Neuronal stem cell (in vitro differentiated cells): ENCODE results near the gene ACTL7B.
"Not testable (repeated sequence)": the region's sequence is repeated elsewhere in the genome, so short reads cannot be mapped to it uniquely, and the experiment has no call there.

Experiments
- DNase-seq: peaks from one replicate; pipeline ENCODE4 v3.0.0-alpha.2; 2013; ENCODE audit warnings: low spot score
- H2AFZ ChIP-seq: one replicate; pipeline ENCODE4 v1.6.1; 2013; ENCODE audit warnings: mild to moderate bottlenecking, low read length, inconsistent platforms
- H2AK5ac ChIP-seq: 2 replicates; pipeline ENCODE4 v1.6.1; 2013; ENCODE audit warnings: low read depth, mild to moderate bottlenecking, inconsistent platforms, low read length, moderate library complexity, mixed read lengths
- H2BK120ac ChIP-seq: 2 replicates; pipeline ENCODE4 v1.6.1; 2013; ENCODE audit warnings: low read depth, mild to moderate bottlenecking, inconsistent platforms, low read length, moderate library complexity, mixed read lengths
- H2BK12ac ChIP-seq: one replicate; pipeline ENCODE4 v1.6.1; 2013; ENCODE audit warnings: low read length, inconsistent platforms
- H2BK15ac ChIP-seq: 2 replicates; pipeline ENCODE4 v1.6.1; 2013; ENCODE audit warnings: mild to moderate bottlenecking, low read length, inconsistent platforms, mixed read lengths
- H2BK5ac ChIP-seq: one replicate; pipeline ENCODE4 v1.6.1; 2013; ENCODE audit warnings: inconsistent platforms, mild to moderate bottlenecking, low read length, moderate library complexity
- H3K14ac ChIP-seq: one replicate; pipeline ENCODE4 v1.6.1; 2013; ENCODE audit warnings: low read length, inconsistent platforms
- H3K18ac ChIP-seq: 2 replicates; pipeline ENCODE4 v1.6.1; 2013; ENCODE audit warnings: low read length, inconsistent platforms
- H3K23ac ChIP-seq: 2 replicates; pipeline ENCODE4 v1.6.1; 2013; ENCODE audit warnings: low read depth, mild to moderate bottlenecking, mixed read lengths, low read length, inconsistent platforms; ENCODE audit not compliant: poor library complexity
- H3K27ac ChIP-seq: replicated peaks from 3 replicates; pipeline ENCODE4 v1.5.1; 2013; ENCODE audit warnings: low read length, inconsistent platforms
- H3K27me3 ChIP-seq, 3 experiments: 2 replicates each; pipeline ENCODE4 v1.6.1; 2013; ENCODE audit warnings: low read length in 3 of 3, mild to moderate bottlenecking in 2 of 3, inconsistent platforms in 1 of 3, low read depth in 1 of 3, mixed read lengths in 1 of 3, moderate library complexity in 1 of 3; ENCODE audit not compliant: control insufficient read depth in 3 of 3, insufficient read depth in 3 of 3
- H3K36me3 ChIP-seq, 2 donors: replicated peaks in 1 of 2; 2 replicates each; pipeline ENCODE4 v1.6.1; 2013; ENCODE audit warnings: low read length in 2 of 2; ENCODE audit not compliant: control insufficient read depth in 2 of 2, insufficient read depth in 2 of 2
- H3K4ac ChIP-seq: 2 replicates; pipeline ENCODE4 v1.6.1; 2013; ENCODE audit warnings: inconsistent platforms, mild to moderate bottlenecking, low read length, moderate library complexity
- H3K4me1 ChIP-seq, 2 donors: 1 replicate in 1 of 2; 2 replicates in 1 of 2; pipeline ENCODE4 v1.6.1; 2013; ENCODE audit warnings: low read length in 2 of 2, low read depth in 1 of 2; ENCODE audit not compliant: control insufficient read depth in 2 of 2, insufficient read depth in 1 of 2
- H3K4me2 ChIP-seq: one replicate; pipeline ENCODE4 v1.6.1; 2013; ENCODE audit warnings: mild to moderate bottlenecking, low read length, inconsistent platforms; ENCODE audit not compliant: insufficient read depth, poor library complexity, severe bottlenecking
- H3K4me3 ChIP-seq, 2 donors: 2 replicates each; pipeline ENCODE4 v1.5.1; 2013; ENCODE audit warnings: low read length in 2 of 2, mild to moderate bottlenecking in 2 of 2, inconsistent platforms in 1 of 2, moderate library complexity in 1 of 2
- H3K79me1 ChIP-seq: one replicate; pipeline ENCODE4 v1.6.1; 2013; ENCODE audit warnings: low read depth, mild to moderate bottlenecking, inconsistent platforms, low read length, moderate library complexity
- H3K9ac ChIP-seq: one replicate; pipeline ENCODE4 v1.6.1; 2013; ENCODE audit warnings: mild to moderate bottlenecking, low read depth, low read length, inconsistent platforms; ENCODE audit not compliant: poor library complexity
- H3K9me3 ChIP-seq, 2 donors: replicated peaks in 1 of 2; 2 replicates each; pipeline versions ENCODE3 to v1.6.1; 2013; ENCODE audit warnings: low read length in 2 of 2, mild to moderate bottlenecking in 2 of 2, inconsistent platforms in 1 of 2, low read depth in 1 of 2, mixed read lengths in 1 of 2, moderate library complexity in 1 of 2; ENCODE audit not compliant: control insufficient read depth in 2 of 2, insufficient read depth in 1 of 2
- H4K8ac ChIP-seq: one replicate; pipeline ENCODE4 v1.6.1; 2013; ENCODE audit warnings: low read depth, mild to moderate bottlenecking, inconsistent platforms, low read length, moderate library complexity
- H4K91ac ChIP-seq: one replicate; pipeline ENCODE4 v1.6.1; 2013; ENCODE audit warnings: low read length, low read depth, mild to moderate bottlenecking, inconsistent platforms; ENCODE audit not compliant: poor library complexity
- WGBS, 2 donors: extraction: QIAGEN DNeasy Blood & Tissue Kit; methylation state at CpG; one replicate each; pipeline ENCODE4 v1.1.7; 2013; ENCODE audit warnings: missing lambda C conversion rate in 2 of 2, mixed read lengths in 1 of 2; ENCODE audit not compliant: insufficient read length in 2 of 2, insufficient replicate concordance in 1 of 2; ENCODE audit errors: extremely low coverage in 2 of 2; 5-methylcytosine and 5-hydroxymethylcytosine counted together

Gene ACTL7B

DNA sequence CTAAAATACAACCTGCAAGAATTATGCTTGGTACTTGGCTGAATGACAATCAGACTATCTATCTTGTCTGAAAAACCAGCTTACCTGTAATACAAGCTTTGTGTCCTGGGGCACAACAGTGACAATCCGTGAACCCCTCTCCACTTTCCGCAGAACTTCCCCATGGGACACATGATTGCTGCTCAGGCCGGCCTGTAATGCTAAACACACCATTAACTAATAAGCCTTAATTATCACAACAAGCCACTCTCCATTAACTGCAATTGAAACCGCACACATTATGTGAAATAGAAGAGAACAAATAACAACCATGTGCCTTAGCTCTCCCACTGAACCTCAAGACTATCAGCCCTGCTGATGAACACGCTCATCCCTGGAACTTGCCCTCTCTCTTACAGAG is 44.4 kb upstream of the ACTL7B start:
- DNase-seq, result no peak
- Histone ChIP-seq H3K18ac (no peak overlapping the region), H3K79me1 (no peaks in the 10 kb centered on the region), H3K4me1 (no peaks in the 10 kb centered on the region), H2BK15ac (no peak overlapping the region), H3K4me2 (no peak overlapping the region), H3K9me3 (no peaks in the 10 kb centered on the region), H3K27ac (no peak overlapping the region), H2AFZ (no peak overlapping the region), H2BK120ac (no peak overlapping the region), H2AK5ac (no peak overlapping the region), H3K27me3 (no peaks in the 10 kb centered on the region), H3K4me3 (no peak overlapping the region), H3K4ac (no peak overlapping the region), H4K91ac (no peak overlapping the region), H3K14ac (no peak overlapping the region), H3K9ac (no peak overlapping the region), H2BK5ac (no peak overlapping the region), H2BK12ac (no peak overlapping the region), H4K8ac (no peak overlapping the region), H3K36me3 (peaks cover 24 to 95% of the 10 kb centered on the region in 2 donors), H3K23ac (no peak overlapping the region)
- no CpG with 5 or more reads among the region's 5 CpGs for WGBS, 2 donors

DNA sequence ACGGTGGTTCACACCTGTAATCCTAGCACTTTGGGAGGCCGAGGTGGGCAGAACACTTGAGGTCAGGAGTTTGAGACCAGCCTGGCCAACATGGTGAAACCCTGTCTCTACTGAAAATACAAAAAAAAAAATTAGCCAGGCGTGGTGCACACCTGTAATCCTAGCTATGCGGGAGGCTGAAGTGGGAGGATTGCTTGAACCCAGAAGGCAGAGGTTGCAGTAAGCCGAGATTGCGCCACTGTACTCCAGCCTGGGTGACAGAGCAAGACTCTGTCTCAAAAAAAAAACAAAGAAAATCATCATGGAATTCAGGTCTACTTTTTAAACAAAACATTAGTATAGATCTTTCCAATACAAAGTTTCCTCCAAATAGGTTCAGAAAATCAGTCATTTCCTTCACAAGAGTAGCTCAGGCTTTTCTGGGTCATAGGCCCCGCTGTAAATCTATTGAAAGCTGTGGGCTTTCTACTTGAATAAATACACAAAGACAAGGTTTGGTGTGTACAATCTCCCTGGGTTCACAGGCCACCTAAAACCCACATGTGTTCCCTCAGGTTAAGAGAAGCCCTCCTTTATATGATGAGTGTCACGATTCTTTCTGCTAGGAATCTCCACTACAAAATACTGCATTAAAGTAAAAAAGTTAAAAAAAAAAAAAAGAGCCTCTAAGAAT is 43.4 kb upstream of the ACTL7B start:
- not testable (repeated sequence) for H2BK5ac ChIP-seq, H3K9me3 ChIP-seq, H3K4me1 ChIP-seq, H3K4me3 ChIP-seq, H4K8ac ChIP-seq, H3K4me2 ChIP-seq, H3K27ac ChIP-seq, H3K14ac ChIP-seq, H3K23ac ChIP-seq, H2BK12ac ChIP-seq, H3K4ac ChIP-seq, DNase-seq, H3K79me1 ChIP-seq, H2AFZ ChIP-seq, H2AK5ac ChIP-seq, H4K91ac ChIP-seq, H3K27me3 ChIP-seq, H2BK15ac ChIP-seq, H3K18ac ChIP-seq, H3K9ac ChIP-seq, H2BK120ac ChIP-seq
- H3K36me3 ChIP-seq, result peaks cover 26 to 95% of the 10 kb centered on the region in 2 donors
- no CpG with 5 or more reads among the region's 8 CpGs for WGBS, 2 donors

DNA sequence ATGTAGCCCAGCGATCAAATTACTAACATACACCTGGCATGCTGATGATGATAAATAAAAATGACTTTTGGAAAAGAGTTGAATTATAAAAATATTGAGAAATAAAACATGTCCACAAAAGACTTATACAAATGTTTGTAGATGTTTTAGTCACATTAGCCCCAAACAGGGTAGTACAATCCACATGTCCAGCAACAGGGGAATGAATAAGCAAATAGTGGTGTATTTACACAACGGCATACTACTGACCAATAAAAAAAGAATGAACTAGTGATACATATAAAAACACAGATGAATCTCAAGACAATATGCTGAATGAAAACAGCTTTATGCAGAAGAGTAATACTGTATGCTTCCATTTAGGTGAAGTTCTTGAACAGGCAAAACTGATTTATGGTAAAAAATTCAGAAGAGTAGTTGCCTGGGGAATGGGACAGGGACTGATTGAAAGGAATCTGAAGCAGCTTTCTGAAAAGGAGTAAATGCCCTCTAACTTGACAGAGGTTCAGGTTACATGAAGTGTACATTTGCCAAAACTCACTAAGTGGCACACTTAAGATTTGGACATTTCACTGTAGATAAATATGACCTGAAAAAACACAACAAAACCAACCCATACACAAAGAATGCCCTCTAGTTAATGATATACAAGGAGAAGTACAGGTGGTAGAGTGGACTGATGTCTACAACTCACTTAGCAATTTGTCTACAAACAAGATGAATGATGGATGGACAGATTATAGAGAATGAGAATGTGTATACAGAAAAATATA is 41.7 kb upstream of the ACTL7B start:
- Histone ChIP-seq H3K27me3 (no peaks in the 10 kb centered on the region), H3K9me3 (no peaks in the 10 kb centered on the region), H3K4me1 (no peaks in the 10 kb centered on the region), H3K4me2 (no peak overlapping the region), H2AFZ (no peak overlapping the region), H3K18ac (no peak overlapping the region), H3K14ac (no peak overlapping the region), H2BK15ac (no peak overlapping the region), H2BK120ac (no peak overlapping the region), H3K4me3 (no peak overlapping the region), H3K4ac (no peak overlapping the region), H4K91ac (no peak overlapping the region), H2BK5ac (no peak overlapping the region), H2AK5ac (no peak overlapping the region), H3K9ac (no peak overlapping the region), H4K8ac (no peak overlapping the region), H2BK12ac (no peak overlapping the region), H3K27ac (no peak overlapping the region), H3K36me3 (peaks cover 27 to 95% of the 10 kb centered on the region in 2 donors), H3K23ac (no peak overlapping the region), H3K79me1 (no peaks in the 10 kb centered on the region)
- DNase-seq, result no peak
- WGBS, 2 donors, result no CpG with 5 or more reads among the region's 2 CpGs

DNA sequence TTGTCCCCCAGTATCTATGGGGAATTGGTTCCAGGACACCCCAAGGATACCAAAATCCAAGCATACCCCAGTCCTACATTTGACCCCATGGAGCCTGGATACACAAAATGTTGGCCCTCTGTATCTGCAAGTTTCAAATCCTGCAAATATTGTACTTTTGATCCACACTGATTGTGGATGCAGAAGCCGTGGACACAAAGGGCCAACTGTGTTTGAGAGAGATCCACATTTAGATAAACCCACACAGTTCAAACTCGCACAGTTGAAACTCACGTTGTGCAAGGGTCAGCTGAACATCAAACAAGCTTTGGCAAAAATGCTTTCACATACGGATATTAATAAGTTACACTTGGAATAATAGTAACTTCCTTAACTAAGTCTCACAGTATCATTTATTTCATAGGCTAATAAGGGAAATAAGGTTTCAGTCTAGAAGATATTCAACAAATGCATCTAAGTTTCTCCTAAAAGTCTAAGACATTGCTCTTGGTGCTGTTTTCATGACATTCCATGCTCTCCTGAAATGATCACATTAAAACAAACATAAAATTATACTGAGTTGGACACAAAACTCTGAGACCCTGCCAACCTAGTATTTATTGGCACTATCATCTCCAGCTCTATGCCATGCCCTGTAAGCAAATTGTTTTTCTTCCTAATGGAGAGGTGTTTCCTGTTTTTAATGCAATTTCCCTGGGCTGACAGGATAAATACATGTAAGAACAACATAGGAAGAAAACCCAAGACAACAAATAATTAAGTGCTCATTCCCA is 38.6 kb upstream of the ACTL7B start:
- Histone ChIP-seq H3K4me1 (no peaks in the 10 kb centered on the region), H3K4me3 (no peak overlapping the region), H3K27me3 (no peaks in the 10 kb centered on the region), H2BK120ac (no peak overlapping the region), H2BK5ac (no peak overlapping the region), H3K14ac (no peak overlapping the region), H2BK12ac (no peak overlapping the region), H3K4me2 (no peak overlapping the region), H2AK5ac (no peak overlapping the region), H3K27ac (no peak overlapping the region), H4K91ac (no peak overlapping the region), H2BK15ac (no peak overlapping the region), H2AFZ (no peak overlapping the region), H4K8ac (no peak overlapping the region), H3K4ac (no peak overlapping the region), H3K18ac (no peak overlapping the region), H3K23ac (no peak overlapping the region), H3K9ac (no peak overlapping the region), H3K36me3 (peaks cover 35 to 97% of the 10 kb centered on the region in 2 donors), H3K79me1 (no peaks in the 10 kb centered on the region), H3K9me3 (no peaks in the 10 kb centered on the region)
- no CpG with 5 or more reads among the region's 4 CpGs for WGBS, 2 donors
- DNase-seq, result no peak
